Neural progenitor cell (in vitro differentiated cells): ENCODE measurements around the gene TATDN2.

Experiments used
- CTCF ChIP-seq: fragments of 200-600 bp; sonication (generic); IDR thresholded peaks from 2 replicates; pipeline ENCODE4 v1.5.1; 2017; ENCODE audit warnings: antibody characterized with exemption, mild to moderate bottlenecking
- EZH2 ChIP-seq: fragments of 200-600 bp; sonication (generic); IDR thresholded peaks from 2 replicates; pipeline ENCODE4 v1.6.1; 2017; ENCODE audit warnings: antibody characterized with exemption, mild to moderate bottlenecking, moderate library complexity

DNA sequence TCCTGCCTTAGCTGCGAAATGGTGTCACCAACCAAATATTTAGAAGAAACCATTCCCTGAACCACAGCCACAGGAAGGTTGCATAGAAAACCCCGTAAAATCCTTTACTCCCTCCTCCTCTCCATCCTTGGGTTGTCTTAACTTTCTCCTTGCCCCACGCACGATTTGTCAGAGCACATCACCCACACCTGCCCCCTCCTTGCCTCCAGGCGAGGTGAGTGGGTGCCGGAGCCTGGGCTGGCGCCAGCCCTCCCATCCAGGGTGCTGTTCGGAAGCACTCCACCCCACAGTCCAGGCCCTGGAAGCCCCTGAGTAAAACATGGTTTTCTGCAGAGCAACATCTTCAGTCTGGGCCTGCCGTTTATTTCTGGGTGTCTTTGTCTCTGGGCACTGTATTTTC lies 40.8 kb downstream of the TATDN2 start:
- no peak for TF ChIP-seq CTCF
- TF ChIP-seq EZH2: no peak
